NCI-H2171 treated with DMSO at 0.1 percent for 48 hours (cell line): ENCODE data around the gene TTC21B.
"Not testable (repeated sequence)": the region's sequence is repeated elsewhere in the genome, so short reads cannot be mapped to it uniquely, and the experiment has no call there.

Experiments used
- DNase-seq: peaks from one replicate; lab custom pipeline; 2025; lab: John Stamatoyannopoulos, UW

Gene TTC21B

GRCh38 chr2:165953655-165954606 is at the start of gene TTC21B:
Gene TTC21B, minus strand, starts transcription at chr2:165953776. Its CDS starts 71 bp downstream, at chr2:165953705.
- peak; percentile 98 for DNase-seq

- DNase-seq: no peak
These were observed 46.8 kb upstream of the TTC21B start for GRCh38 chr2:166000401-166000800.

- no peak for DNase-seq
These were observed 37.3 kb upstream of the TTC21B start for GRCh38 chr2:165990846-165991245.

- peak; percentile 86 for DNase-seq
These were observed 36.3 kb upstream of the TTC21B start for GRCh38 chr2:165989851-165990250.

GRCh38 chr2:165985120-165985519 is 31.5 kb upstream of the TTC21B start:
- no peak for DNase-seq

- DNase-seq: not testable (repeated sequence)
These were observed 18.6 kb upstream of the TTC21B start for GRCh38 chr2:165972161-165972560.

GRCh38 chr2:165970663-165971062 is 17.1 kb upstream of the TTC21B start:
- DNase-seq: no peak

GRCh38 chr2:165969227-165969626 is 15.7 kb upstream of the TTC21B start:
- peak; percentile 9 for DNase-seq

- DNase-seq: no peak
These were observed 14.2 kb upstream of the TTC21B start for GRCh38 chr2:165967746-165968145.

- DNase-seq: no peak
These were observed 8.2 kb upstream of the TTC21B start for GRCh38 chr2:165961818-165962217.

- no peak for DNase-seq
These were observed 5.8 kb upstream of the TTC21B start for GRCh38 chr2:165959371-165959770.

- no peak for DNase-seq
These were observed 4.9 kb upstream of the TTC21B start for GRCh38 chr2:165958313-165958960.

GRCh38 chr2:165957030-165957675 is 3.6 kb upstream of the TTC21B start:
- DNase-seq: no peak

- DNase-seq: no peak
These were observed 296 bp downstream of the TTC21B start for GRCh38 chr2:165953306-165953654.

GRCh38 chr2:165952741-165953211 is 800 bp downstream of the TTC21B start:
- peak; percentile 31 for DNase-seq

- no peak for DNase-seq
These were observed 1.5 kb downstream of the TTC21B start for GRCh38 chr2:165952085-165952484.

- no peak for DNase-seq
These were observed 3.1 kb downstream of the TTC21B start for GRCh38 chr2:165950438-165950837.

- DNase-seq: no peak
These were observed 11.7 kb downstream of the TTC21B start for GRCh38 chr2:165941827-165942226.

- DNase-seq: no peak
These were observed 15.3 kb downstream of the TTC21B start for GRCh38 chr2:165938237-165938636.

- DNase-seq: no peak
These were observed 20.2 kb downstream of the TTC21B start for GRCh38 chr2:165933211-165933910.

- no peak for DNase-seq
These were observed 25.8 kb downstream of the TTC21B start for GRCh38 chr2:165927774-165928173.

- no peak for DNase-seq
These were observed 26.2 kb downstream of the TTC21B start for GRCh38 chr2:165927353-165927752.
